Measurements from ENCODE around the gene TRAFD1.

DNA sequence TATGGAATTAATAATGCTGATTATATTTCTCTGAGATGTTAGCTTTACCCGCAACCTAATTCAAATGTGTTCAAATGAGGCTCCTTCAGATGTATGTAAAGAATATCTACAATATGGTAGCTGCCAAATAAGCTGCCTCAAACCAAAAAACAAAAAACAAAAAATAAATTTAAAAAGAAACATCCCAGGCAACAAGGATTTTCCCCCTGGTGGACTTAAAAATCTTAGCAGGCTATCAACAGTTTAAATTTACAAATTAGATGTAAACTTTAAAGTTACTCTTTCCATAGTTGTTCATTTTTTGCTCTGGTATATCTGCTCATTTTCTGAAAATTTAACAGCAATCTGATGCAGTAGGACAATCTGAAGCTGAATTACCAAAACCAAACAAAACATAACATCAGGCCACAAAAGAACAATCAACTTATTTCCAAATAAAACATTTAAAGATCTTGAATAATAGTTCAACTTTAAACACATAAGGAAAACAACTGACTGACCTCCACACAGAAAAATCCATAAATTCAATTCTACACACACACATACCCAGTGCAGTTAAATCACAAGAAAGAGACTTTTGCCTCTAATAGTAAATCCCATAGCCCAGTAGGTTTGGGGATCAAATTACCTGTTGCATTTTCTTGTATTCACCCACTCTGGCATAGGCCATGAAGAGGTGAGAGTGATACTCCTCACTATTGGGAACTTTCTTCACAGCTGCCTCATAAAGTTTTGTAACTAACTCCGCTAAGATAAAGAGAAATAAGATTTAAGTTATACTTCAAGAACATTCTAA lies 38.1 kb upstream of the TRAFD1 start:
- TF ChIP-seq POLR2A (IDR thresholded peaks at IDR 0.05) = no peak
- TF ChIP-seq, protein P1, sequence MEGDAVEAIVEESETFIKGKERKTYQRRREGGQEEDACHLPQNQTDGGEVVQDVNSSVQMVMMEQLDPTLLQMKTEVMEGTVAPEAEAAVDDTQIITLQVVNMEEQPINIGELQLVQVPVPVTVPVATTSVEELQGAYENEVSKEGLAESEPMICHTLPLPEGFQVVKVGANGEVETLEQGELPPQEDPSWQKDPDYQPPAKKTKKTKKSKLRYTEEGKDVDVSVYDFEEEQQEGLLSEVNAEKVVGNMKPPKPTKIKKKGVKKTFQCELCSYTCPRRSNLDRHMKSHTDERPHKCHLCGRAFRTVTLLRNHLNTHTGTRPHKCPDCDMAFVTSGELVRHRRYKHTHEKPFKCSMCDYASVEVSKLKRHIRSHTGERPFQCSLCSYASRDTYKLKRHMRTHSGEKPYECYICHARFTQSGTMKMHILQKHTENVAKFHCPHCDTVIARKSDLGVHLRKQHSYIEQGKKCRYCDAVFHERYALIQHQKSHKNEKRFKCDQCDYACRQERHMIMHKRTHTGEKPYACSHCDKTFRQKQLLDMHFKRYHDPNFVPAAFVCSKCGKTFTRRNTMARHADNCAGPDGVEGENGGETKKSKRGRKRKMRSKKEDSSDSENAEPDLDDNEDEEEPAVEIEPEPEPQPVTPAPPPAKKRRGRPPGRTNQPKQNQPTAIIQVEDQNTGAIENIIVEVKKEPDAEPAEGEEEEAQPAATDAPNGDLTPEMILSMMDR (IDR thresholded peaks at IDR 0.05) = no peak
